HFF-Myc (cell line): ENCODE measurements around the gene KCTD15.

Source experiments
- DNase-seq: peaks from one replicate; pipeline ENCODE4 v3.0.0-alpha.2; 2011; ENCODE audit warnings: low read depth; ENCODE audit errors: extremely low read depth
- H3K4me3 ChIP-seq: replicated peaks from 2 replicates; pipeline ENCODE4 v1.5.1; 2011; ENCODE audit warnings: low read depth, mild to moderate bottlenecking, control low read depth, low read length
- CTCF ChIP-seq: IDR thresholded peaks from 2 replicates; pipeline ENCODE4 v1.5.1; 2012; ENCODE audit warnings: mild to moderate bottlenecking, low read depth, low read length, control low read depth; ENCODE audit errors: missing control alignments

The KCTD15 gene

DNA sequence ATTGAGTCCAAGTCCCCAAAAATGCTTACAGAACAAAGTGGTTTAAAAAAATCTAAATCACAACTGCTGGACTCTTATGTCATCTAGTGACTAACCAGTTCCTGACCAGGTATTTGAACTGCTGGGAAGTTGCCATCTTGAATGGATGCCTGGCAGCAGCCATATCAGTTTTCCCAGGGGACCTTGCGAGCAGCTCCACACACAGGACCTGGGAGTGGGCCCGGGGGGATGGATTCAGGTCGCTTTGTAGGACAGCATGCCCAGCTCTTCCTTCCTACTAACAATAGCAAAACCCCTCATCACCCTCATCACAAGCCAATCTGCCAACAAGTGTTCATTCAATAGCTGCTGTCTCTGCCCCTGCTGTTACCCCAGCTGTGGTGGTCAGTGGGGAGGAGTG, 65.3 kb downstream of the KCTD15 start:
- DNase-seq = no peak
- no peak for TF ChIP-seq CTCF
- H3K4me3 ChIP-seq = no peak overlapping the region

DNA sequence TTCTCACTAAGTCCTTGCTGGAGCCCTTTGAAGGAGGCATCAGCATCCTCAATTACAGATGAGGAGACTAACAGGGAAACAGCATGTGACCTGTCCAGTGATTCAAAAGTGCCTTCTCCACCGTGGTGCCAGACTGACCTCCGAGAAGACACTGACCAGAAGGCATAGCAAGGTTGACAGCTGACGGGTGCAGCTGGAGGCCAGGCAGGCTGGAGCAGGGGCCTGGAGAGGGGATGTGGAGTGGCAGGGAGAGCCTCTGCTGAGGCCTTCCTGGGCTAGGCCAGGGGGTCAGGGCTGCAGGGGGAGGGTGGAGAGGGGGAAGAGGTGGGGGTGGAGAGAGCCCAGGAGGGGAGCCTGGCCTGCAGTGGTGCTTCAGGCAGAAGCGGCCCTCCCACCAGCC, 66.3 kb downstream of the KCTD15 start:
- no peak for TF ChIP-seq CTCF
- H3K4me3 ChIP-seq = no peak overlapping the region
- no peak for DNase-seq

GRCh38 chr19:33863436-33863835, 66.8 kb downstream of the KCTD15 start:
- no peak for DNase-seq
- TF ChIP-seq CTCF = no peak
- no peak overlapping the region for H3K4me3 ChIP-seq

DNA sequence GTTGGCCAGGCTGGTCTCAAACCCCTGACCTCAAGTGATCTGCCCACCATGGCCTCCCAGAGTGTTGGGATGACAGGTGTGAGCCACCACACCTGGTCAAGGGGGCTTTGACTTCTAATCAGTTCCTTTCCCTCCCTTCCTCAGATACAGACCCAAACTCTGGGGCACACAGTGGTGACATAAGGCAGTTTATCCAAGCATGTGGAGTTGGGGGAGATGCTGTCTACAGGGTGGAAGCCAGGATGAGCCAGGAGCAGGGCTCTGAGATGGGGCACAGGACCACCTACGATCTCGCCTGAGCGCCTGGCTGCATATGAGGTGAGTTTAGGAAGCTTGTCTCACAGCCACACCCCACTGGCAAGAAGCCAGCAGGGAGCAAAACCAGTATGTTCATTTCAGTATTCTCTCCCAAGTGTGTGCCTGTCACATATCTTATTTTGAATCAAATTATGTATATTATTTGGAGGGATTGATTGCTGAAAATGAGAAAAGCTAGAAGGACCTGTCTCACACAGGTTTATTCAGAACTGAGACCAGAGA, 67.7 kb downstream of the KCTD15 start:
- no peak overlapping the region for H3K4me3 ChIP-seq
- no peak for TF ChIP-seq CTCF
- no peak for DNase-seq

DNA sequence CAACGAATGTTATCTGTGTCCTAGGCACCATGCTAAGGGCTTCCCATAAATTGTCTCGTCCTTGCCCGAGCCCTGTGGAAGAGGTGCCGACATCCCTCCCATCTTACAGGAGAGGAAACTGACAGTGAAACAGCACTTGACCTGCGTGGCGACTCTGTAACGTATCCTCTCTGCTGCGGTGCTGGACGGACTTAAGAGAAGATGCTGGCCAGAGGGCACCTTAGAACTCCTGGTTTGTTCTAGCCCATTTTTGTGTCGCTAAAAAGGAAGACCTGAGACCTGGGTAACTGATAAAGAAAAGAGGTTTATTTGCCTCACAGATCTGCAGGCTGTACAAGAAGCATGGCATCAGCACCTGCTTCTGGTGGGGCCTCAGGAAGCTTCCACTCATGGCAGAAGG, 68.6 kb downstream of the KCTD15 start:
- no peak overlapping the region for H3K4me3 ChIP-seq
- TF ChIP-seq CTCF = no peak
- no peak for DNase-seq
